ENCODE data around the gene IFT122. TPM values are rescaled to one million over a fixed set of nuclear protein-coding genes. Genes with fewer than 3 reads are reported as not detected.

IFT122 gene
- total and polyA plus RNA-seq, 2 of the 4 experiments (the other 2 are of a cell fraction), result 16.8 to 28.0 TPM

- no peak overlapping the region; the same call in 1 of the 2 replicates for H3K18ac ChIP-seq (ENCODE audit: low read depth, low read length)
- H3K4me2 ChIP-seq (ENCODE audit: low read depth, low read length), result no peak overlapping the region
- H3K56ac ChIP-seq (ENCODE audit: extremely low read depth, insufficient read depth, low read length), result no peak overlapping the region
- peaks cover 3% of the 10 kb centered on the region; the same call in 1 of the 2 replicates for H3K4me1 ChIP-seq (ENCODE audit: control insufficient read depth, insufficient read depth, low read length)
- no peaks in the 10 kb centered on the region for H4K20me1 ChIP-seq (ENCODE audit: insufficient read depth, low read length)
- H2AK5ac ChIP-seq (ENCODE audit: low read depth, low read length), result peak overlapping the region; percentile 93
- peak overlapping the region in 1 of 2 experiments; percentile 53; a peak in 2 of 4 replicates for H4K8ac ChIP-seq (ENCODE audit: low read depth in 2 of 2, low read length in 2 of 2)
- no peak overlapping the region for H2BK15ac ChIP-seq (ENCODE audit: low read depth, low read length)
- BruUV-seq (replicated peaks), result no TSS peak
- H4K5ac ChIP-seq (ENCODE audit: low read depth, low read length), result no peak overlapping the region
- no peaks in the 10 kb centered on the region for H3K79me1 ChIP-seq (ENCODE audit: low read depth in 1 of 2, low read length in 2 of 2)
- ChIA-PET CTCF (no interaction called here), POLR2A (ENCODE audit: unreplicated experiment) (interaction anchor here (0.6 kb wide), 1 partner anchor 132 kb away, joined by 3 read pairs; no protein-coding TSS in a partner anchor)
- no peaks in the 10 kb centered on the region for H3K9me3 ChIP-seq (ENCODE audit: control insufficient read depth, insufficient read depth, low read length)
- H3K27ac ChIP-seq (ENCODE audit: insufficient read depth, low read length), result no peak overlapping the region
- H3K27me3 ChIP-seq (ENCODE audit: control insufficient read depth, insufficient read depth, low read length), result no peaks in the 10 kb centered on the region
- no peak overlapping the region for H3K4me3 ChIP-seq (ENCODE audit: insufficient read depth, low read depth, low read length)
- ATAC-seq (ENCODE audit: low read depth) (peak; percentile 82), DNase-seq (peak; percentile 61)
- H2AK9ac ChIP-seq (replicated peaks; ENCODE audit: low read depth, low read length, poor library complexity), result peak overlapping the region; percentile 80
- TF ChIP-seq RAD21 (IDR thresholded peaks at IDR 0.05; ENCODE audit: low read length) (no peak), POLR2A (IDR thresholded peaks at IDR 0.05; ENCODE audit: low read depth, low read length) (no peak), RCOR1 (IDR thresholded peaks at IDR 0.05; ENCODE audit: insufficient replicate concordance, low read length) (no peak), NFE2L2 (IDR thresholded peaks at IDR 0.05; ENCODE audit: low read depth, low read length) (no peak), SMC3 (IDR thresholded peaks at IDR 0.05; ENCODE audit: low read depth, low read length) (no peak), ELK1 (IDR thresholded peaks at IDR 0.05; ENCODE audit: borderline replicate concordance, low read depth, low read length) (no peak), MXI1 (IDR thresholded peaks at IDR 0.05; ENCODE audit: borderline replicate concordance, low read depth, low read length) (no peak)
- H3K14ac ChIP-seq (replicated peaks; ENCODE audit: low read depth, low read length), result no peak overlapping the region
- no peak overlapping the region for H2BK20ac ChIP-seq (ENCODE audit: low read depth, low read length)
- H3K9me1 ChIP-seq (ENCODE audit: insufficient read depth, low read length), result 0 out of 2 replicates have a peak, but pooled peaks cover 9% of the 10 kb centered on the region
- H2BK120ac ChIP-seq (ENCODE audit: low read depth, low read length), result peak overlapping the region; percentile 59; the same call in 1 of the 2 replicates
- peak overlapping the region; percentile 18; the same call in 1 of the 2 replicates for H3K4ac ChIP-seq (ENCODE audit: low read depth, low read length)
- dilution Hi-C loops (cut with HindIII; ENCODE audit: low sequenced_read_pairs, unreplicated experiment), result no loop called here
- 88% methylated on average over 11 of the region's 18 CpGs; no CpG with 5 or more reads in 1 of the 2 experiments for WGBS, 2 experiments (ENCODE audit: extremely low coverage in 2 of 2, insufficient read length in 1 of 2)
- in situ Hi-C loops (cut with MboI; ENCODE audit: low sequenced_read_pairs), result no loop called here
- no peak overlapping the region for H3K9ac ChIP-seq (ENCODE audit: low read depth, low read length)
- H3K23ac ChIP-seq (ENCODE audit: low read depth, low read length), result no peak overlapping the region
- H2AFZ ChIP-seq (replicated peaks; ENCODE audit: low read length, poor library complexity), result peak overlapping the region; percentile 57
- intact Hi-C loops (cut with micrococcal nuclease), result no loop called here
- peak overlapping the region; percentile 51 for H4K91ac ChIP-seq (ENCODE audit: insufficient read depth, low read depth, low read length)
- H2BK5ac ChIP-seq (ENCODE audit: low read depth, low read length, poor library complexity, severe bottlenecking), result no peak overlapping the region
- H3K36me3 ChIP-seq (ENCODE audit: control insufficient read depth, insufficient read depth, low read length), result no peaks in the 10 kb centered on the region
These were observed 109.2 kb downstream of the IFT122 start for GRCh38 chr3:129549006-129549800.

Data from IMR-90 (cell line).